HG03521 (cell line): ENCODE measurements around the gene HDAC9.

ENCODE experiments used
- ATAC-seq: cut with Tn5 transposase; IDR thresholded peaks from one replicate; pipeline ENCODE4 v1.9.1; 2021; ENCODE audit warnings: mild to moderate bottlenecking, moderate library complexity; ENCODE audit not compliant: unreplicated experiment

HDAC9 gene

DNA sequence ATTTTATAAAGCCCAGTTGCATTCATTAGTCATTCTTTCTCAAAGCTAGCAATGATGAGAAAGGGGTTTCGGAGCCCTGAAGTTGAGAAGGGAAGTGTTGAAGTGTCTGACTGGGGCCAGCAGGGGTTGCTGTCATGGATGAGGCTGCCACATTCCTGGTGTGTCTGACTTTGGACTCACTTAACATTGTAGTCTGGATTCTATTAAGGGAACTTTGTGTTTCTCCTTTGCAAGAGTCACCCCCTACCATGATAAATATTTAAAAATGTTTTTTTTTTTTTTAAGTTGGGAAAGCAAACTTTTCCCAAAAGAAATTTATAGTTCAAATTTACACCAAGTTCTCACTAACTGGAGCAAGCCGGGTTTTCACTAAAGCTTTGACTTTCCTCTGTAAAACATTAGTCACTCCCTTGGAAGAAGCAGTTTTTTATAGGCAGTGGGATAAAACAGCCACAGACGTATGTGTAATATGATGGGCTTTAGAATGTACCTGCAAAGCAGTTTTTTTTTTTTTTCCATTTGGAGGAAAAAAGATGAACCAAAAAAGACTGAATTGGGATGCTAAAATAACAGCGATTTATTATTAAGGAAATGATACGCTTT, 378.3 kb downstream of the HDAC9 start:
- no peak for ATAC-seq

GRCh38 chr7:18874880-18875279, 379.3 kb downstream of the HDAC9 start:
- ATAC-seq, result no peak

- no peak for ATAC-seq
Observed at GRCh38 chr7:18877874-18878273, 382.3 kb downstream of the HDAC9 start.

DNA sequence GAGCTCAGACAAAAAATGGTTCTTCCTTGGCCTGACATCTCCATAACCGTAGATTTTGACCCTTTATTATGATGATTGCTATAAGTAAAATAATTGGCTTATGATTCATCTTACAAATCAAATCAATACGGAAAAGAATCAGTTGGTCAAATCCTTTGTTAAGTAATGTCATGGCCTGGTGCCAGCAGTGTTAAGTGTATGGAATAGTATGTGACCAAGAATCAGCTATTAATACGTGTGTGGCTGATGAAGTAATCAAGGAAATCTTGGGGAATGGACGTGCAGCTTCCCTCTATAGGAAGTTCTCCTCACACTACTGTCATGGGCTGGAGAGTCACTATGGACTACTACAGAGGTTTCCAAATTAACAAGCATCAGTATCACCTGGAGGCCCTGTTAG, 391.3 kb downstream of the HDAC9 start:
- ATAC-seq, result no peak

- ATAC-seq, result no peak
Observed at GRCh38 chr7:18889436-18889835, 393.9 kb downstream of the HDAC9 start.

DNA sequence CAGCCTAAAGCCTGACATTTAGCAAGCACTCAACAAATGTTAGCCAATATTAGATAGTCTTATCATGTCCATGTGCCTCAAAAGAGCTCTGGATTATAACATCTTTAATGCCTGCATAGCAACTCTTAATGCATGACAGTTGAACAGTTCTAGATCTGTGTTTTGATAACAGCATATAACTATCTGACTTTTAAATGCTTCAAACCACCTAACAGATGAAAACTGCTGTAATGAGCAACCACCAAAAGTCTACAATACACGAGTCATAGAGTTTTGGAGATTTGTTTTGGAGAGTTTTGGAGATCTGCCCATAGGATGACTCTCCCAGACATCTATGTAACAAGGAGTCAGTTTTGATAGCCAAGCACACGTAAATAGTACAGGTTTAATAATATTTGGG, 394.6 kb downstream of the HDAC9 start:
- ATAC-seq, result no peak

DNA sequence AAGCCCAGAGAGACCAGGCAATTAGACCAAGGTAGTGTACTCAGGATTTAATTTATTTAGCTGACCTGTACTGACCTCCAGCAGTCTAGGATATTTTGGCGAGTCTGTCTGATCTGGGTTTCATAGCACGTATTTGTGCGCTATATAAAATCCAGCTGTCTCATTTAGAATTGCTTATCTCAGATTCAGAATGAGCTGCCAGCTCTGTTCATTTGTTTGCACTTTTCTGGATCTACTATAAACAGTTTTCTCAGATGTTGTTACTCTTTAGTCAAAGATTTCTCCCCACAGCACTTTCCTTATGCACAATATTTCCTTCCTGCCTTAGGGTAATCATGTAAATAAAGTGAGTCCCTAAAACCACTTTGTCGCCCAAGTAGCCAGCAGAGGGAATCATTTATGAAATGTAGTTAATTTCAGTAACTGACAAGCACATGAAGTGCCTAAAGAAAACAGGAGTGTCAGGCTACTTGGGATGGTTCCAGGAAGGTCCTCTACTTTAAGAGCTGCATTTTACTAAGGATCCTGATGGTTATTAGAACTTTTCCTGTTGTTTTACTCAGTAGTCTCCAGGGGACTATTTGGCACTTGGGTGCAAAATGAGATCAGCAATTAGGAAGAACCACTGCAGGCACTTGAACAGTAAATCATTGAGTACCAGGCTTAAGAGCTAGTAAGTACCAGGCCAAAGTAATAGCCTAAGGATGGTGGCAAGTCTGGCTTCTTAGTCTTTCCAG, 395.5 kb downstream of the HDAC9 start:
- no peak for ATAC-seq

GRCh38 chr7:18893156-18893555, 397.6 kb downstream of the HDAC9 start:
- no peak for ATAC-seq

GRCh38 chr7:18894155-18894554, 398.6 kb downstream of the HDAC9 start:
- no peak for ATAC-seq

GRCh38 chr7:18895456-18895855, 399.9 kb downstream of the HDAC9 start:
- no peak for ATAC-seq

DNA sequence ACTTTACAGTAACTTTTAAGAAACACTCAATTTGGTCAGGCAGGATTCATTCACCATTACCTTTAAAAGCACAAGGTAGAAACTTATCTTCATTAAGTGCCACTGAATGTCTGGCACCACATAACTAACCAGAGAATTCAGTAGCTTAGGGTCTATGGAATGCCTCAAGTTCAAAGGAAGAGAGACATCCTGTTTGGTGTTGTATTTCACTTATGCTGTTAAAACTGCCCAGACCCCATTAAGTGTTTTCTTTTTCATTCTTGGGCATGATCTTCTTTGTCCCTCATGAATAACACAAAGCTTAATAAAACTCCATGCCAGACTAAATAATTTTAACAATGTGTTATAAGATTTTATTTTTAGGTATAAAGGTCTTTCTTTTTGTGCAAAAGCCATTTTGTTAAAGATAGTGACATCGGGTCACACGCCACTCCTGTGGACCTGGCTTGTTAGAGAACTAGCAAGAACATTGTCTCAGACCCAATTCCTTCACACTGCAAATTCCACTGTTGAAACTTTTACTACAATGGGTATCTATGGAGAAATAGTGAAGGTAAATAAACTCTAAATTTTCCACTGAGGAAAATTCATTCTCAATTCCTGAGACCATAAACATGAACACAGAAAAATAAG, 400.9 kb downstream of the HDAC9 start:
- ATAC-seq, result no peak

- no peak for ATAC-seq
Observed at GRCh38 chr7:18900236-18900635, 404.7 kb downstream of the HDAC9 start.

DNA sequence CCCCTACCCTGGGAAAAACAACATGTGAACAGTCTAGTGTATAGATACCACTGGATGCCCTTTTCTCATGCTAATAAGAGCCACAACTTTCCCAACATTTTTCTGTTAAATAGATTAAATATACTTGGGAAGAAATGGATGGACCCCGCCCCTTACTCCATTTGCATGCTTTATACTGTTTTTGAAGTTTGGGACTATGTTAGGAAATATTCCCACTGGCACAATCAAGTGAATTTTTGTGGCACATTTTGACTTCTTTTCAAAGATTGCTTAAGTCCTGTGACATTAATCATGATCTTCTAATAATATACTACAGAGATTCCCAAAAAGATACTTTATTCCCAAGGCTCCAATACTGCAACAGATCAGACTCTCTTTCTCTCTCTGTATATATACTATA, 405.3 kb downstream of the HDAC9 start:
- no peak for ATAC-seq

- ATAC-seq, result no peak
Observed at GRCh38 chr7:18901351-18901750, 405.8 kb downstream of the HDAC9 start.

GRCh38 chr7:18901982-18902421, 406.5 kb downstream of the HDAC9 start:
- no peak for ATAC-seq

DNA sequence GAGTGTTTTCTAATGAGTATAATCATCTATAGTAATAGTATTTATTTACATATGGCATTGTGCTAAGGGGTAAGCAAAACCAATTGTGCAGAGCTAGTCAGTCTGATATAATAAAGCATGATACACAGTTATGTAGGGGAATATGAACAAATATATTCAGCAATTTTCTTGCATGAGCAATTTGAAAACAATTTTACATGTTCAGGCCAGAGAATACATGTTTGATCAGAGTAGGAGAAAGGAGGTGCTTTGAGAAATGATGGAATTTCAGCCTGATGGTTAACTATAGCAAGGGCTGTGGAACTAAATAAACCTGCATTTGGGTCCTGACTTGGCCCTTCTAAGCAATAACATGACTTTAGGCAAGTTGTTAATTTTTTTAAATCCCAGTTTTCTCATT, 407.3 kb downstream of the HDAC9 start:
- no peak for ATAC-seq

GRCh38 chr7:18903695-18904094, 408.1 kb downstream of the HDAC9 start:
- no peak for ATAC-seq

- ATAC-seq, result no peak
Observed at GRCh38 chr7:18905316-18905943, 409.9 kb downstream of the HDAC9 start.

DNA sequence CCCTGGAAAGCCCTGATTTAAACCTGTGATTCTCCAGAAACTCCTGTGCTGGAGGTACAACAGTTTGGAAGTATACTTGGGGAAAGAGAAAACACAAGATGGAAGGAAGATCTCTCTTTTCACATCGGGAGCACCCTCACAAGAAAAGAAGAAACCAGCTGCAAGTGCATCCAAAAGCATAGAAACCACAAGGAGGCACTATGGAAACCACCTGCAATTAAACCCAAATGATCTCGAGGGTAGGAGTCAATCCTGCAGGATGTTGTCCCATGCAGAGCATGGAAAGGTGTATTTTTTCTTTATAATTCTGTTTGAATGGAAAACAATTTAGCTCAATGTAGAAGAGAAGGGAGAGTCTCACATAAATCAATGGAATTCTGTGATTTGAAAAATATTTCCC, 411.4 kb downstream of the HDAC9 start:
- no peak for ATAC-seq

DNA sequence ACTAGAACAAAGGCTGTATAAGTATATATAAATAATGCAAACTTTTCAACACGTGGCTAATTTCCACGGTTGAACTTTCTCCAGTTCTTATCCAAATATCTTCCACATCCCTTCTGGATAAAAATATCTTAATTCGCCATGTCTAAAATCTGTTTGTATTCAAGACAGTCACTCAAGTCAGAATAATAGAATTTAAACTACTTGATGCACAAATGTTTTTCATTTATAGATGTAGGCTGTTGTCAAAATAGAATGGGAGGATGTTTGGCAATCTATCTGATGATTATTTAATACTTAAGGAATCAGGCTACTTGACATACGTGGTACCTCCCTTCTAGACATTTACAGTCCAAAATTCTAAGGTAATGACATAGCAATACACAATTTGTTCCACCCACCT, 417.6 kb downstream of the HDAC9 start:
- no peak for ATAC-seq

GRCh38 chr7:18916826-18917225, 421.3 kb downstream of the HDAC9 start:
- no peak for ATAC-seq

DNA sequence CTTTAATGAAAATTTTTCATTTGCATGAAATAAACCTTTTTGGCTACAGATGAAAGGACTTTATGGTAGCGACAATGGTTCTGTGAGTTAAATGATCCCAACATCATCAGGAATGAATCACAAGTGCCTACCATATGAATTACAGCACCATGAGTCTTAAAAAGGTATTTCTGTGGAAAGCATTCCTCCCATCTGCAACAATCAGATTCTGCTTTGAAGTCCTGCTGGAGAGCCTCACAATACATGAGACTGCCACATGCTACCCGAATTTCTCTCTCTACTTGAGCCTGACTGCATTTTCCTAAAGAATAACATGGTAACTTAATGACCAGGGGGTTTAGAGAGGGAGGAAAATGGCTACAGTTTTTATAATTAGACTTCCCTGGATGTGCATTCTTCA, 431.6 kb downstream of the HDAC9 start:
- ATAC-seq, result no peak
